ENCODE results near the gene RNPEPL1.
"Not testable (repeated sequence)": the region's sequence is repeated elsewhere in the genome, so short reads cannot be mapped to it uniquely, and the experiment has no call there.

Gene RNPEPL1

GRCh38 chr2:240604939-240605716 lies 36.8 kb downstream of the RNPEPL1 start:
- no peak for DNase-seq (ENCODE audit: low read depth)

GRCh38 chr2:240605867-240606743 lies 37.8 kb downstream of the RNPEPL1 start:
- no peak for DNase-seq (ENCODE audit: low read depth)

DNA sequence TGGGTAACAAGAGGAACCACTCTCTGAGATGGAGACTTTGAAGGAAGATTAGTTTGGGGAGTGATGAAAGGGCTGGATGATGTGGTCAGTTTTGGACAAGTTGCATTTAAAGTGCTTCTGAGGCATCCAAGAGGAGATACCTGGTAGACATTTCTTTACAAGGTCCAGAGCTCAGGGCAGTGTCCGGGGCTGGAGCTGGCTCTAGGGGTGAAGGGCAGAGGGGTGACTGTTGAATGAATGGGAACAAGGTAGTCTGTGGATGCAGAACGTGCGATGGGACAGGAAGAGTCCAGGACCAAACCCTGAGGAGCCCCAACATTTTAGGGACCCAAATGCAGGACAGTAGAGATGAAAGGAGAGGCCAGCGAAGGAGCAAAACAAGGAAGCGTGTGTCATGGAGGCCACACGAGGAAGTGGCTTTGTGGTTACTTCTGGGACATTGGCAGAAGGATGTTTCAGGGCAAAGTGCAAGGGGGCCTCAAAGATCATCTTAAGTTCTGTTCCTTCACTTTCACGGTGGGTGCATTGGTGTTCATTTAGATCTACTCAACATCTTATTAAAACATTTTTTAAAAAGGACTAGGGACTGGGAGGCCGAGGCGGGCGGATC lies 43.4 kb downstream of the RNPEPL1 start:
- DNase-seq (ENCODE audit: low read depth), result no peak

DNA sequence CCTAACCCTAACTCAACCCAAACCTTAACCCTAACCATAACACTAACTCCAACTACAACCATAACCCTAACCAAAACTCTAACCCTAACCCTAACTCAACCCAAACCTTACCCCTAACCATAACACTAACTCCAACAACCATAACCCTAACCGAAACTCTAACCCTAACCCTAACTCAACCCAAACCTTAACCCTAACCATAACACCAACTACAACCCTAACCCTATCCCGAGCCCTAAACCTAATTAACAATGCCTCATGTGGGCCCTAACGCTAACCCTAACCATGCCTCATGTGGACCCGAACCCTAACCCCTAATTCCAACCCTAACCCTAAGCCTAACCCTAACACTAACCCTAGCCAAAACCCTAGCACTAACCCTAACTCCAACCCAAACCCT lies 45.5 kb downstream of the RNPEPL1 start:
- no peak for DNase-seq (ENCODE audit: low read depth)

DNA sequence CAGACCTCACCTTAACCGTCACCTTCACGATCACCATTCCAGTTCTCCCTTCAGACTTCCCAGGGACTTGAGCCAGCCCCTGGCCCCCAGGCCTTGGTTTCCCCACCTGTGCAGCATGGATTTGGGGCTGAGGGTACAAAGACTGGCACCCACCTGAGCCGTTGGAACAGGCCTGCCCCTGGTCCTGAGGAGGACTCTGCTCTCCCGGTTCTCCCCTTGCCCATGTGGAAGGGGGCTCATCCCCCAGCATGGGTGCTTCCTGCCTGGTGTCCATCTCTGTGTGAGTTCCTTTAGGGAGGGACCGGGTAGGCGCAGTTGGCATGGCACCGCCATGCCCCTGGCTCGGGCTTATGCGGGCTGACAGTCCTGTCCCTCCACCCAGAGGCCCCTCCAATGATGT lies 46.1 kb downstream of the RNPEPL1 start:
- no peak for DNase-seq (ENCODE audit: low read depth)

GRCh38 chr2:240615396-240615795 lies 47.1 kb downstream of the RNPEPL1 start:
- no peak for DNase-seq (ENCODE audit: low read depth)

GRCh38 chr2:240615820-240616547 lies 47.7 kb downstream of the RNPEPL1 start:
- DNase-seq (ENCODE audit: low read depth), result no peak

DNA sequence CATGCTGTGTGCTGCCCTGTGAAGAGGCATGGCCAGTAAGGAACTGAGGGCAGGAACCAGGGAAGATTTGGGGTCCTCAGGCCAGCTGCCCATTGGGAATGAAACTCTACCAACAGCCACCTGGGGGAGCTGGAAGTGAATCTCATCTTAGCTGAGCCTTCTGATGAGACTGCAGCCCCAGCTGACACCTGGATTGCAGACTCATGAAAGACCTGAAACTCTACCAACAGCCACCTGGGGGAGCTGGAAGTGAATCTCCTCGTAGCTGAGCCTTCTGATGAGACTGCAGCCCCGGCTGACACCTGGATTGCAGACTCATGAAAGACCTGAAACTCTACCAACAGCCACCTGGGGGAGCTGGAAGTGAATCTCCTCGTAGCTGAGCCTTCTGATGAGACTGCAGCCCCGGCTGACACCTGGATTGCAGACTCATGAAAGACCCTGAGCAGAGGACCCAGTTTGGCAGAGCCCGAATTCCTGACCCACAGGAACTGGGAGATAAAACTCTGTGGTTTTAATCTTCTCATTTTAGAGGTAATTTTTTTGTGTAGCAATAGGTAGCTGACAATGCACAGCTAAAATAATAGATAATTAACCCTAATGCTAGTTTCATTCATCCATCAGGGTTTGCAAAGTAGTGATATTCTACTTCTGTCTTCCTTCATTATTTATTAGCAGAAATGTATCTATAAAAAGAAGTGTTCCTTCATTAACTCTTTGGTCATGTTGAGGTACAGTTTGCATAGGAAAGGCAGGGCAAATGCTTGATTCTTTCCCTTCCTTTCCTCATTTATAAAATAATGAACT lies 48.8 kb downstream of the RNPEPL1 start:
- DNase-seq (ENCODE audit: low read depth), result not testable (repeated sequence)

GRCh38 chr2:240618776-240619175 lies 50.5 kb downstream of the RNPEPL1 start:
- DNase-seq (ENCODE audit: low read depth), result no peak

DNA sequence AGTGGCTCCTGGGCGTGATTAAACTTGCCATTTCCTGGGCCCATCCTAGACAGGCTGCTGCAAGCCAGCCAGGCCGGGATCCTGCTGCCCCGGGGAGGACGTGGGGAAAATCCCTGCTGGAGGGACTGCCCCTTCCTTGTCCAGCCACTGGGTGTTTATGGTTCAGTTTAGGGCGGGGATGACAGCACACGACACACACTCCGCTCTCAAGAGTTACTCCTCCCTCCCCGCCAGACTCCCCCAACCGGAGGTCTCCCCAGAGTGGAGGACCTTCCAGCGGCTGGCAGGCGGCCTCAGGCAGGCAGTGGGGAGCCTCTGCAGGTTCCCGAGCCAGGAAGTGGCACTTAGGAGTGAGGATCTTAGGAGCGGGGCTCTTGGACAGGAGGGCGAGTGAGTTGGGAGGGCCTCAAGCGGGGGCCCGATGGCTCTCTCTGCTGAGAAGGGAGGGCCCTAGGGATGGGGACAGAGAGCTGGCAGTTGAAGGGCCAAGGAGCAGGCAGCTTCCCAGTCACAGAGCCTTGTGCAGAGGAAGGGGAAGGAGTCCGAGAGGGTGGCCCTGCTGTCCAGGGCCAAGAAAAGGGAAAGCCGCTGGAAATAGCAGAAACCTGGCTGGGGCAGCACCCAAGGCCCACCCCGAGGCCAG lies 51.3 kb downstream of the RNPEPL1 start:
- DNase-seq (ENCODE audit: low read depth), result no peak

DNA sequence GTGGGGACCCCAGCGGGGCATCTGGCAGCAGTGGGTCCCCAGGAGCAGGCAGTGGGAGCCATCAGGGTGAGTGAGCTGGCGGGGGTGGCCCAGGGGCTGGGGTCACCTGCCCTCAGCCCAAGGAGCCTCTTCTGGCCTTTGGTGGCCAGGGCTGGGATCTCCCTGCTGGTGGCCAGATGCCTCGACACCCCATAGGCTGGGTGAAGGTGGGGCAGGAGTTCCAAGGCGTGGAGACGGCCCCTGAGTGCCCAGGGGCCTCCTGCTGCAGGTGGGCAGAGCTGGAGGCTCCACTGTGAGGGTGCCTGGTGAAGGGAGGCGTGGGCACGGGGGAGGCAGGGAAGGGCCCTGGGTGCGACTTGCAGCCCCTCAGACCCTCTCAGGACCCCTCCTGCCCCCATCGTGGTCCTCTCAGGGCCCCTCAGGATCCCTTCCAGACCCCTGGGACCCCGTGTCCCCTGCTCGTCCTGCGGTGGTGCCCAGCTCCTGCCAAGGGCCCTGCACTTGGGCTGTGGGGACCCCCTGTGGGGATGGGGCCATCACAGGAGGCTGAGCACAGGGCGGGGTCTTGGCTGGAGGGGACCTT lies 52.0 kb downstream of the RNPEPL1 start:
- DNase-seq (ENCODE audit: low read depth), result no peak

DNA sequence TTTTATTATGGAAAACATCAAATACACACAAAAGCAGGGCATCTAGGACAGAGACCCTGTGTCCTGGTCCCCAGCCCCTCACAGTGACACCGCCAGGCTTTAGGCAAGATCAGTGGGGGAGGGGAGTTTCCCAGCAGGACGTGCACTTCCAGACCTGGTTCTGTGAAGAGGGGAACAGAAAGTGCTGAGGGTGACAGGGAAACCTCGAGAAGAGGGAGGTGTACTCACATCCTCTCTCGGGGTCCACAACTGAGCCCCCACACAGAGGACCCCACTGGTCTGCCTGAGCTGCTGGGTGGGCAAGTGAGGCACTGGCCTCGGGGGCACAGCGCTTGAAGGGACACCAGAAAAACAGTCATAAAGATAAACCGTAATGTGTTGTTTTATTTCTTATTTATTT lies 52.6 kb downstream of the RNPEPL1 start:
- no peak for DNase-seq (ENCODE audit: low read depth)

GRCh38 chr2:240622060-240622411 lies 53.8 kb downstream of the RNPEPL1 start:
- no peak for DNase-seq (ENCODE audit: low read depth)

- DNase-seq (ENCODE audit: low read depth), result peak; percentile 34
Measured at GRCh38 chr2:240622531-240623235, 54.4 kb downstream of the RNPEPL1 start.

- DNase-seq (ENCODE audit: low read depth), result no peak
Measured at GRCh38 chr2:240623531-240624010, 55.3 kb downstream of the RNPEPL1 start.

- no peak for DNase-seq (ENCODE audit: low read depth)
Measured at GRCh38 chr2:240624011-240624949, 56.0 kb downstream of the RNPEPL1 start.

DNA sequence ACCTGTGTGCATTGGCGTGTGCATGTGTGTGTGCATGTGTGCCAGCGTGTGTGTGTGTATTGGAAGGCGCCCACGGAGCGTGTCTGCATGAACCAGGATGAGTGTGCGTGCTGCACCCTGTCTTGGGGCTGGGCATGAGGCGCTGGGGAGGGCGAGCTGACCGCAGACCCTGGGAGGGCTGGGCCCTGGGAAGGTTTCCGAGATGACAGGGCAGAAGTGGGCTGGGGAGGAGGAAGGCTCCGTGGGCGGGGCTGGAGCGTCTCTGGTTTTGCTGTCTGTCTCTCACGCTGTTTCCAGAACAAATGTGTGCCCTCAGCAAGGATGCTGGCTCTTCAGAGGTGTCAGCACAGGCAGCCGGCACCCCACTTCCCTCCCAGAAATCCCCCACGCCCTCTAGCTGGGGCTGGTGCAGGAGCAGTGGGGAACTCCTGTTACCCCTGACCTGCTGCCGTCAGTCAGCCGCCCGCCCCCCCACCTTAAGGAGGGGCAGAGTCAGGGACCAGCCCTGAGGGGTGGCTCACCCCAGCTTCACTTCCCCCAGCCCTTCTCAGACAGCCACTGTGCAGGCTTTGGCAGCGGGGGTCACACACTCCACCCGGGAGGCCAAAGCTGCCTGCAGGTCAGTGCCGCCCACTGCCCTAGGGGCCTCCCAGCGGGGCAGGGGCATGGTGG lies 56.8 kb downstream of the RNPEPL1 start, which contains the start of gene GPR35:
Gene GPR35 (plus strand): TSS at position 531 of the 672 bp plus-strand sequence. CDS start 4,473 bp downstream, outside the sequence.
- DNase-seq (ENCODE audit: low read depth), result peak; percentile 72

Data from stimulated activated CD8-positive, alpha-beta memory T cell treated with anti-CD3 and anti-CD28 coated beads, Interleukin-4, amount 100 ng/mL, for 24 hours (primary cell).